Measurements from ENCODE around the gene MIA2. TPM values are rescaled to one million over a fixed set of nuclear protein-coding genes. Genes with fewer than 3 reads are reported as not detected.
"Not testable (repeated sequence)": the region's sequence is repeated elsewhere in the genome, so short reads cannot be mapped to it uniquely, and the experiment has no call there.

MIA2 gene
- total RNA-seq, 1 donor, result 21.6 TPM

DNA sequence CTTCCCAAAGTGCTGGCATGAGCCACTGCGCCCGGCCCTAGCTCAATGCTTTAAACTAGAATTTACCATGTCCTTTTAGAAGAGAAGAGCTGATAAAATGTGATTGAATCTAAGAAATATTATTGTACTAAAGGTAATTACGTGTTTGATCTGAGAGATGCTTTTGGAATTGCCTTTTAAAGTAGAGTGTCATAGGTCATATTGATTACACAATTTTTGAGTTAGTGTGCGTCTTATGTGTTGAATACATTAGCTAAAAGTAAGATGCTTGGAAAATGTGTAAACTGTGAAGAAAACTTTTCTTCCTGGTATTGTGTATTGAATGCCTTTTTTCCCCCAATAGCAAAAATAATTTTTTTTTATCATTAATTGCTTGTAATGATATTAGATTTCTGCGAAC is 41.7 kb downstream of the MIA2 start:
- no peak for DNase-seq (ENCODE audit: low read depth)
- TF ChIP-seq, protein P1, sequence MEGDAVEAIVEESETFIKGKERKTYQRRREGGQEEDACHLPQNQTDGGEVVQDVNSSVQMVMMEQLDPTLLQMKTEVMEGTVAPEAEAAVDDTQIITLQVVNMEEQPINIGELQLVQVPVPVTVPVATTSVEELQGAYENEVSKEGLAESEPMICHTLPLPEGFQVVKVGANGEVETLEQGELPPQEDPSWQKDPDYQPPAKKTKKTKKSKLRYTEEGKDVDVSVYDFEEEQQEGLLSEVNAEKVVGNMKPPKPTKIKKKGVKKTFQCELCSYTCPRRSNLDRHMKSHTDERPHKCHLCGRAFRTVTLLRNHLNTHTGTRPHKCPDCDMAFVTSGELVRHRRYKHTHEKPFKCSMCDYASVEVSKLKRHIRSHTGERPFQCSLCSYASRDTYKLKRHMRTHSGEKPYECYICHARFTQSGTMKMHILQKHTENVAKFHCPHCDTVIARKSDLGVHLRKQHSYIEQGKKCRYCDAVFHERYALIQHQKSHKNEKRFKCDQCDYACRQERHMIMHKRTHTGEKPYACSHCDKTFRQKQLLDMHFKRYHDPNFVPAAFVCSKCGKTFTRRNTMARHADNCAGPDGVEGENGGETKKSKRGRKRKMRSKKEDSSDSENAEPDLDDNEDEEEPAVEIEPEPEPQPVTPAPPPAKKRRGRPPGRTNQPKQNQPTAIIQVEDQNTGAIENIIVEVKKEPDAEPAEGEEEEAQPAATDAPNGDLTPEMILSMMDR (IDR thresholded peaks at IDR 0.05; ENCODE audit: insufficient read depth, low read depth, low read length), result no peak
- H3K4me3 ChIP-seq (ENCODE audit: low read depth, low read length), result no peak overlapping the region

DNA sequence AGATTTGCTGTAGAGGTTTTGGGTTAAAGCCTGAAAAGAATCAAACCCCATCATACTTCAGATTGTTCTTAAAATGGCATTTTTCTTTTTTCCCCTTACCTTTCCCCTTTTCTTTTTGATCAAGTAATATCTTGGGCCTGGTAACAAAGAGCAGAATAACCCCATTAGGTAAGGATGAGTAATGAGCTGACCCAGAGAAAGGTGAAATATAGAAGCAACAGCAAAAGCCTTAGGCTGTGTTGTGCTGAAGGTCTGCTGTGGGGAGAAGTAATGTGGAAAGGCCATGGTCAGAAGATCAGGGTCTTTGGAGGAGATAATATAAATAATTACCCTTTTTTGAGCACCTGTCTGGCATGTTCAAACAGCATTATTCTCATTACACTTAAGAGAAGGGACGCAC is 42.3 kb downstream of the MIA2 start:
- no peak for DNase-seq (ENCODE audit: low read depth)
- TF ChIP-seq, protein P1 (IDR thresholded peaks at IDR 0.05; ENCODE audit: insufficient read depth, low read depth, low read length), result no peak
- H3K4me3 ChIP-seq (ENCODE audit: low read depth, low read length), result no peak overlapping the region

DNA sequence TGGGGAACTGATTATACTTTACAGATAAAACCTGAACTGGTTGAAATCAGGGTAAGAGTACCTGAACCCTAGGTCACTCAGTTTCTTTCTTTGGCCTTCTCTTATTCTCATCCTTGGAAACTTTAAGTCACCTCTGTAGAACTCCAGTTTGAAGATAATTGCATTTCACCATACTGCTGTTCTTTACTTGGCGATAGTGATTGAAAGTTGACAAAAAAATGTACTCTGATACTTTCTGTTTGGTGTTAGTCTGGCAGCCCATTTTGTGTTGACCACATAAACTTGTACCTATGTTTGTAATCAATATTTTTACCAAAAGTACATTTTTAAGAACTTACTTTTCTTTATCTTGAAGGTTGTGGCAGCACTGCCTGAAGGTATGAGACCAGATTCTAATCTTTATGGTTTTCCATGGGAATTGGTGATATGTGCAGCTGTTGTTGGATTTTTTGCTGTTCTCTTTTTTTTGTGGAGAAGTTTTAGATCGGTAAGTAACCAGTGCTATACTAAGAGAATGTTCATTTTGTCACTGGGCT is 42.9 kb downstream of the MIA2 start:
- DNase-seq (ENCODE audit: low read depth), result peak; percentile 14

DNA sequence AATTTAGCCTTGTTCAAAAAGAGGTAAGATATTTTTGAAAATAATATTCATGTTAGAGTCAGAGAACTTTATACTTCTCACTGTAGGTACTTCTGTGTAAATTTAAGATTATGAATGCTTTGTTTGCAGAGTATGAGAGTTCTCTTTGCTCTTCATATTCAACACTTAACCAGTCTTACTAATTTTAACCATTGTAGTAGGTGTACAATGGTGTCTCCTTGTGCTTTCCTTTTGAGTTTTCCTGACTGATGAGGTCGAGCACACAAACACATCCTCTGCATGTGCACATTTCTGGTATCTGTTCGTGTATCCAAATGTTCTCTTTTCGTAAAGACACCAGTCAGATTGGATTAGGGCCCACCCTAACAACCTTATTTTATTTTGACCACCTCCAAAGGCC is 45.8 kb downstream of the MIA2 start:
- TF ChIP-seq, protein P1 (IDR thresholded peaks at IDR 0.05; ENCODE audit: insufficient read depth, low read depth, low read length), result no peak
- no peak for DNase-seq (ENCODE audit: low read depth)
- H3K4me3 ChIP-seq (ENCODE audit: low read depth, low read length), result no peak overlapping the region

More for the DNA sequence above, 42.9 kb downstream of the MIA2 start:
- no peak overlapping the region for H3K4me3 ChIP-seq (ENCODE audit: low read depth, low read length)
- TF ChIP-seq, protein P1 (IDR thresholded peaks at IDR 0.05; ENCODE audit: insufficient read depth, low read depth, low read length), result no peak

DNA sequence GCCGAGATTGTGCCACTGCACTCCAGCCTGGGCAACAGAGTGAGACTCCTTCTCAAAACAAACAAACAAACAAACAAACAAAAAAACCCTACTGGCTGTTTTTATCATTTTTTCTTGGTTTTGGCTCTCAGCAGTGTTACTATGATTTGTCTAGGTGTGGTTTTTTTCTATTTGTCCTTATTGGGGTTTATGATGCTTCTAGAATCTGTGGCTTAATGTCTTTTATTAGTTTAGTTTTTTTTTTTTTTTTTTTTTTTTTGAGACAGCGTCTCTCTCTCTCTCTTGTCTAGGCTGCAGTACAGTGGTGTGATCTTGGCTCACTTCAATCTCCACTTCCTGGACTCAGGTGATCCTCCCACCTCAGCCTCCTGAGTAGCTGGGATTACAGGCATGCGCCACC is 47.0 kb downstream of the MIA2 start:
- not testable (repeated sequence) for DNase-seq (ENCODE audit: low read depth); H3K4me3 ChIP-seq (ENCODE audit: low read depth, low read length)

DNA sequence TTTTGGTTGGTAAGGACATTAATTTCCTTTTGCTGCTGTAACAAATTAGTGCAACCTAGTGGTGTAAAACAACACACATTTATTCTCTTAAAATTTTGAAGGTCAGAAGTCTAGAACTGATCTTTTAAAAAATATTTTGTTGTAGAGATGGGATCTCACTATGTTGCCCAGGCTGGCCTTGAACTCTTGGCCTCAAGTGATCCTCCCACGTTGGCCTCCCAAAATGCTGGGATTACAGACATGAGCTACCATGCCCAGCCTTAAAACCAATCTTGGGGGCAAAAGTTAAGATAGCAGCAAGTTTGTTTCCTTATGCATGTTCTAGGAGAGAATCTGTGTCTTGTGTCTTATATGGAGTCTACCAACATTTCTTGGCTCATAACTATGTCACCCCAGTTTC is 55.8 kb downstream of the MIA2 start:
- TF ChIP-seq, protein P1 (IDR thresholded peaks at IDR 0.05; ENCODE audit: insufficient read depth, low read depth, low read length), result no peak
- no peak for DNase-seq (ENCODE audit: low read depth)
- H3K4me3 ChIP-seq (ENCODE audit: low read depth, low read length), result no peak overlapping the region

DNA sequence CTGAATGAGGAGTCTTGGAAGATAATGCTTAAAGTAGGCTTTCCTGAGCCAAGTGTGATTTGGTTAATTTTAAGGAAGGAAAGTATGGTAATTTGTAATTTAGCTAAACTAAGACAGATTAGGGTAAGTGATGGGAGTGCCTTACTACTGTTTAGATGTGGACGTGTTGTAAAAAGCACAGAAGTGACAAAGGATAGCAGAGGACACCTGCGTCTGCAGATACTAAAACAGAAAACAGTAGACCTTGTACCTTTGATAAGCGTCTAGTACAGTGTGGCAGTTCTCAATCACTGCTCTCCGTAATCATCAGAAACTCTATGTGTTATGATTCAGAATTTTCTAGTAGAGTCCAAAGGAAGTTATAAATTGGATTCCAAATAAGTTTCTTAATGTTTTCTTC is 58.0 kb downstream of the MIA2 start:
- TF ChIP-seq, protein P1 (IDR thresholded peaks at IDR 0.05; ENCODE audit: insufficient read depth, low read depth, low read length), result no peak
- H3K4me3 ChIP-seq (ENCODE audit: low read depth, low read length), result no peak overlapping the region
- no peak for DNase-seq (ENCODE audit: low read depth)

All from fibroblast of villous mesenchyme (primary cell).